ENCODE data around the gene TAB2.

Gene TAB2, protein sequence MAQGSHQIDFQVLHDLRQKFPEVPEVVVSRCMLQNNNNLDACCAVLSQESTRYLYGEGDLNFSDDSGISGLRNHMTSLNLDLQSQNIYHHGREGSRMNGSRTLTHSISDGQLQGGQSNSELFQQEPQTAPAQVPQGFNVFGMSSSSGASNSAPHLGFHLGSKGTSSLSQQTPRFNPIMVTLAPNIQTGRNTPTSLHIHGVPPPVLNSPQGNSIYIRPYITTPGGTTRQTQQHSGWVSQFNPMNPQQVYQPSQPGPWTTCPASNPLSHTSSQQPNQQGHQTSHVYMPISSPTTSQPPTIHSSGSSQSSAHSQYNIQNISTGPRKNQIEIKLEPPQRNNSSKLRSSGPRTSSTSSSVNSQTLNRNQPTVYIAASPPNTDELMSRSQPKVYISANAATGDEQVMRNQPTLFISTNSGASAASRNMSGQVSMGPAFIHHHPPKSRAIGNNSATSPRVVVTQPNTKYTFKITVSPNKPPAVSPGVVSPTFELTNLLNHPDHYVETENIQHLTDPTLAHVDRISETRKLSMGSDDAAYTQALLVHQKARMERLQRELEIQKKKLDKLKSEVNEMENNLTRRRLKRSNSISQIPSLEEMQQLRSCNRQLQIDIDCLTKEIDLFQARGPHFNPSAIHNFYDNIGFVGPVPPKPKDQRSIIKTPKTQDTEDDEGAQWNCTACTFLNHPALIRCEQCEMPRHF

GRCh38 chr6:149317644-149318571 is at the start of gene TAB2:
TSS of gene TAB2 (plus strand) at chr6:149317712. CDS start at chr6:149369998, 52,286 bp downstream.
- DNase-seq: peak; percentile 33

- no peak for DNase-seq
These were observed 49.4 kb upstream of the TAB2 start for GRCh38 chr6:149268146-149268545.

DNA sequence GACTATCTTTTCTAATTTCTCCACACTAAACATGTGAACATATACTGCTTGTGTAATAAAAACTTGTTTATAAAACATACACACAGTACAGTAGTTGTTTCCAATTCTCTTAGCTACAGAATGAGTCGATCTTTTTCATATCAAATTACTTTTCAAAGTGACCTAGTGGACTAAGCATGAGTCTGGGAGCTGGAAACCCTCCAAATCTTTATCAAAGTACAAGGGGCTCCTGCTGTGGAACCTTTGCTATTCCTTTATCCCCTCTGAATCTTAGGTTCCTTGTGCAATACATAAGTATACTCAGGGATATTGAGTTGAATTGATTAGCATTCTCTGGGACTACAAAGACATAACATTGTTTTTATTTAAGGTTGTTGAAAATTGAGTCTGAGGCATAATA is 48.7 kb upstream of the TAB2 start:
- no peak for DNase-seq

DNA sequence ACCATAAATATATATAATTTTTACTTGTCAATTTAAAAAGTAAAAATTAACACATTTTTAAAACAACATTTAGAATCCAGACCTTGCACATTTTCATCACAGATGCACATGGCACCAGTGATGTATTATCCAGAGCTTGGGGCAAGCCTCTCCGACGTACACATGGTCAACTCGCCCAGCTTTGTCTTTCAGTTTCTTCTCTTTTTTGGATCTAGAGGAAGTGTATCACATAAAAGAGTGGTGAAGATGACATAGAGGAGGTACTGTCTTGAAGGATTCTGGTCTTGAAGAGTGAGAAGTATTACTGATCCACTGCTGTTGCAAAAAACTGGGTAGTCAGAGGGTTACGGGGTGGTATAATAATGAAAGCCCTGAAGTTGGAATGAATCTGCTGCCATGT is 46.9 kb upstream of the TAB2 start:
- no peak for DNase-seq

DNA sequence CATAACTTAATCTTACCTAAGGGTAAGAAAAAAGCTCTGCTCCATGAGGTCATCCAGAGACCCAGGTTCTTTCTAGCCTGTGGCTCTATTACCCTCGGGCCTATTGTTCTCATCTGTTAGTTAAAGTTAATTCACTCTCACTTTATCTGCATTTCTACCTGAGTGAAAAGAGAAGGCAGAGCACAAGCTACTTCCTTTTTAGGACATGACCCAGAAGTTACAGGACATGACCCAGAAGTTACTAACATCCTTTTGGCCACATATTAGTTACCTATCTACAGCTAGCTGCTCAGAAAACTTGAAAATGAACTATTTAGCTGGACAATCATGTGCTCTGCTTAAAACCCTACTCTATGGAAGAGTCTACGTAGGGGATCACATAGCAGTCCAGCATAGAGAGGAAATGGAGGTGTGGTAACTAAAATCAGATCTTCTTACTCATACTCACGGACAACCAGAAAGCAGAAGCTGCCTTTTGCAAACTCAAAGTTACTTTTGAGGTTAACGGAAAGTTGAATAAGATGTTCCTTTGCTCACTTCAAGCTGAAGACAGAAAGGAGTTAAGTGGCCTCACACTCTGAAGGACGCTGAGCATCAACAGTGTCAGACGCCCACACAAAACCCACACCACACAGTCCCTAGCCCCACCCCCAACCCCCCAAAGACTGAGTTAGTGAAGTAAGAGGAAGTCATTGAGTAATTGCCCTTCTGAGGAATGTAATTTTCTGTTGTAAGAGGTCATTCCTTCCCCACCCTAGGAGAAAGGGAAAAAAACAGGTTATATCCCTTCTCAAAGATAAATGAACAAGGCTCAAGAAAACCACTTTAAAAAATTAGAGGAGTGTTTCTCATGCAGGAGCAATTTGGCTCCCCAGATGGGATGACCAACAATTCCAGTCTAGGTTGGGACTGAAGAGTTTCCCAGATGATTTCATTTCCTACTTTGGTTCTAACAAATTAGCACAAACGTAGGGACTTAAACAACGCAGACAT is 45.9 kb upstream of the TAB2 start:
- no peak for DNase-seq

DNA sequence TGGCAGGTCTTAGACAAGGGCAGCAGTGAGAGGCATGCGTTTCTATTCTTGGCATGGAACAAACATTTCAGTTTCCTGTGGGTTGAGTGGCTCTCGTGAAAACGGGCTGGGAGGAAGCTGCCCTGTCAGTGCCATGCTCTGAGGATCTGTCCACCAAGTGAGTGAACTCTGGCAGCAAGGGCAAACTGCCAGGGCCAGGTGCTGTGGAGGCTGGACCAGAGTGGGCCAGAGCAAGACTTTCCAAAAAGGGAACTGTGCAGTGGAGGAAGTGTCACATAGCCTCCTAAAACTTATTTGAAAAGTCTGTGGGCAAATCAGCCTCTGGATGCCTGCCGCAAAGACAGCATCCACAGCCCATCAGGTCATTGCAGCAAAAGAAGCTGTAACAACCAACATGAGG is 44.2 kb upstream of the TAB2 start:
- DNase-seq: no peak

- no peak for DNase-seq
These were observed 41.9 kb upstream of the TAB2 start for GRCh38 chr6:149275621-149276020.

DNA sequence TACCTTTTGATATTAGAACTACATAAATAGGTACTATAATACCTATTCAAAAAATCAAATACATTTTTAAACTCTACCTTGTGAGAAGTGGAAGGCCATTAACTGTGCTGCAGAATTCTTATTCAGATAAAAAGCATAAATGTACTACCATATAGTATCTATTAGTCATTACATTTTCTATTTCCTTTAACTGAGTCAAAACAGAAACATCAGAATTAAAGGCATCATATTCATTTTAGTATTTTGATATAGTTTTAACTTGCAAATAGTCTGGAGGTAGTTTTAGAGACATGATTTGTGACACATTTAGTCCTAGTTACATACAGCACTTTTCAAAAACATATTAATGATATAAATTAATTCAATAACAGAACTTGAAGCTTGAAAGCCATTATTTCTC is 39.9 kb upstream of the TAB2 start:
- no peak for DNase-seq

GRCh38 chr6:149278997-149279396 is 38.5 kb upstream of the TAB2 start:
- no peak for DNase-seq

DNA sequence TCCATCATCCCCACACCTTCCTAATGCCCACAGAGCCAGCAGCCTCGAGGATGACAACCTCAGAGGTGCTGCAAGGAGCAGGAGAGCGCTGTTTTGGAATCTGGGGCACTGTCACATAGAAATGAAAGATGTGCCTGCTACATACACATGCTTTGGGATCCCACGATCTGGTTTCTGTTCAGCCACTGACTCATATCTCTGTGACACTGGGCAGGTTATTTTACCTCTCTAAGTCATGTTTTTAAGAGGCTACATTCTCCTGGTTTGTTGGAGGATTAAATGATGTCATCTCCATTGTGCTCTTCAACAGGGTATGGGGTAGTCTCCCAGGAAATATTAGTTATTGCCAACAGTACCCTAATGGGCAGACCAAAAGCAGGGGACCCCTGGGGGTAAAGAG is 32.6 kb upstream of the TAB2 start:
- no peak for DNase-seq

- DNase-seq: no peak
These were observed 31.9 kb upstream of the TAB2 start for GRCh38 chr6:149285626-149286025.

DNA sequence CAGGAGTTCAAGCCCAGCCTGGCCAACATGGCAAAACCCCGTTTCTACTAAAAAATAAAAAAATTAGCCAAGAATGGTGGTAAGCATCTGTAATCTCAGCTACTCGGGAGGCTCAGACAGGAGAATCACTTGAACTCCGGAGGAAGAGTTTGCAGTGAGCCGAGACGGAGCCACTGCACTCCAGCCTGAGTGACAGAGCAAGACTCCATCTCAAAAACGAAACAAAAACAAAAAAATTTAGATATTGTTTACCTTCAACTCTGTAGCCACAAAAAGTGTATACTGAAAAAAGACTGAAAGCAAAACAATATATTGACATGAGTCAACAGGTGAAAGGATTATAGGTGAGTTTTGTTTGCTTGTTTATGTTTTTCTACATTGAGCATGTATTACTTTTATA is 30.6 kb upstream of the TAB2 start:
- DNase-seq: no peak

- no peak for DNase-seq
These were observed 28.2 kb upstream of the TAB2 start for GRCh38 chr6:149289192-149289781.

GRCh38 chr6:149289966-149290365 is 27.5 kb upstream of the TAB2 start:
- DNase-seq: no peak

- DNase-seq: no peak
These were observed 24.3 kb upstream of the TAB2 start for GRCh38 chr6:149293244-149293643.

DNA sequence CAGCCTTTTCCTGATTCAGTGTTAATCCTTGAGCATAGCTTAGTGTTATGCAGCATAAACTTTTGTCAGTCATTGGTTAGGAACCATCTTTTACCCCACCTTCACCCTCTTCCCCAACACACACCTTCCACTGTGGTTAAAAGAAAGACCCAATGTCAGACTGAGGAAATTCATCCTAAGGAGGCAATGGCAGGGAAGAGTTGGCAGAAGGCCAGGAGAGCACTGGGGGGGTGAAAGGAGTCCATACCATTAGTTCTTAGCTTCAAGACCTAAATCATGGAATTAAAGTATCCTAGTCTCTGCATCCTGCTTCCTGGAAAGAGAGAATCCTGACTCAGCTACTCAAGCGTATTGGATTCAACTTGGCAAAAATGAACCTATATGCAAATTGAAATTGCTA is 16.9 kb upstream of the TAB2 start:
- no peak for DNase-seq

DNA sequence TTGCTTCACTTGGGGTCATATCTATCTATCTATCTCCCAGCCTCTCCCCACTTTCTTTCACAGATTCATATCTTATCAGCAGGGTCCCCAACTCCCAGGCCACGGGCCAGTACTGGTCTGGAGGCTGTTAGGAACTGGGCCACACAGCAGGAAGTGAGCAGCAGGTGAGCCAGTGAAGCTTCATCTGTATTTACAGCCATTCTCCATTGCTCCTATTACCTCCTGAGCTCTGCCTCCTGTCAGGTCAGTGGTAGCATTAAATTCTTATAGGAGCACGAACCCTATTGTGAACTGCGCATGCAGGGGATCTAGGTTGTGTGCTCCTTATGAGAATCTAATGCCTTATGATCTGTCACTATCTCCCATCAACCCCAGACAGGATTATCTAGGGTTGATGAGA is 14.8 kb upstream of the TAB2 start:
- DNase-seq: no peak

- no peak for DNase-seq
These were observed 14.0 kb upstream of the TAB2 start for GRCh38 chr6:149303468-149303867.

DNA sequence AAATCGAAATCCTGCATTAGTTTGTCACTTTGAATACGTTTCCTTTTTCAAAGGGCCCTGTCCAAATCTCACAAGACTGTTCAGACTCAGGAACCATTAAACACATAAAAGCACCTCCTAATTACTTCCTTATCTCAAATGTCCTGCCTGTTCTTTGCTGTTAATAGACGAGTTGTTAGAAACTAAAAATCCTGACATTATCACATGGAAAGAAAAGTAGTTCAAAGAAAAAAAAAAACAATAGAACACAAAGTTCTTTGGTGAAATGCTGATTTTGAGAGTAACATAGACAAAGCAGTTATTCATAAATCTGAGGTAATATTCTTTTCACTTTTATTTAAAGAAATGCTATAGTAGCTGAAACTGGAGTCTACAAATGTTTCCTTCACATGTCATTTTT is 12.1 kb upstream of the TAB2 start:
- DNase-seq: no peak

DNA sequence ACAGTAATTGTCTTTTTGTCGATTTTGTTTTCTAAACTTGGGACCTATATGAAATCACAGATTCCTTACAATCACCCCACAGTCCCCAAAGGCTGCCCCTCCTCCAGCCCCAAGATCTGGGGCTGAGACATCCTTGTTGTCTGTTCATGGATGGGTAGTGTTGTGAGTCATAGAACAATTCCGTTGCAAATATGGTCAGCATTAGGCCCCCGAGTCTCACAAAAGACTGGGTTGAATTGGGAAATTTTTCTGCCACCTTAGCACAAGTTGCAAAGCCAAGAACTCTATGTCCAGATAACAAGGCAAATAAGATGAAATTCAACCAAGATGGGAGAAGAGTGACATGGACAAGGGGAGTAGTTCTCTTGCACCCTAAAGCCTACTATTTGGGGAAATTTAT is 10.5 kb upstream of the TAB2 start:
- no peak for DNase-seq

DNA sequence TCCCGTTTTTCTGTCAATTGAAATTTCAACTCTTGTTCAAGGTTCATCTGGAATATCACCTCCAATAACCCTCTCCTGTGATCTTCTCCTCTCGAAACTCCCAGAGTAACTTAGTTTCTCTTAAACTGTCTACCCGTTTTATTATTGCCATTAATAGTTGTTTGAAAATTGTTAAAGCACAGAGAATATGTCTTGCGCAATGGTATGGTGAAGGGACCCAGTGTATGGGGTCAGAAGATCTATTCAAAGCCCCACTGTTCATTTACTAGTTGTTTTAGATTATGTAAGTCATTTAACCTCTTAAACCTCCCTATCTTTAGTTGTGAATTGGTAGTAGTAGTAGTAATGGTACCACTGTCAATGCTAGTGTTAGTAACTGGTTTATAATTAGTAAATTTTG is 6.2 kb upstream of the TAB2 start:
- no peak for DNase-seq

DNA sequence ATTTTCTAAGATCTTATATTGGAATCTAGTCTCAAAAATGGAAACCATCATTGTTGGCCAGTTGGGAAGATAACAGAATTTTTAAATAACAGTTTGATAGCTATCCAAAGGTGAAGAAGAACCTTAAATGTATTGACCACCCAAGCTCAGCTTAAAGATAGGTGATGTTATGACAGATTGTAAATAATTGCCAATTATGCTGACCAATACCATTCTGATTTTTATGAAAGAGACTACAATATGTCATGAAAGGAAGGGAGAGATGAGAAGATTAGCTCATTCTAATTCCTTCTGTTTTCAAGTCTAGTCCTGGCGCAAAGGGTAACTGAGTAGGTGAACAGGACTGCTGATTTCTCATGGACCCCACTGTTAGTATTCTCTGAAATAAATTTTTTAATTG is 5.7 kb upstream of the TAB2 start:
- no peak for DNase-seq
